ENCODE measurements around the gene MEIOSIN. TPM values are rescaled to one million over a fixed set of nuclear protein-coding genes. Genes with fewer than 3 reads are reported as not detected.
"Not testable (repeated sequence)": the region's sequence is repeated elsewhere in the genome, so short reads cannot be mapped to it uniquely, and the experiment has no call there.

MEIOSIN gene
- total RNA-seq, 1 donor from 2014 or later = not detected

GRCh38 chr19:45785781-45786532, 52.7 kb downstream of the MEIOSIN start:
- DNase-seq (peak; percentile 40), ATAC-seq (ENCODE audit: poor library complexity) (no peak)
- intact Hi-C loops (cut with DNase I) = no loop called here

- ATAC-seq (ENCODE audit: poor library complexity) (no peak), DNase-seq (no peak)
- intact Hi-C loops (cut with DNase I) = no loop called here
Observed at GRCh38 chr19:45786533-45786894, 53.3 kb downstream of the MEIOSIN start.

- peak; percentile 44 for DNase-seq
- ATAC-seq (ENCODE audit: poor library complexity) = peak; percentile 11
- intact Hi-C loops (cut with DNase I) = no loop called here
Observed at GRCh38 chr19:45789035-45789786, 56.0 kb downstream of the MEIOSIN start.

GRCh38 chr19:45790942-45791341, 57.7 kb downstream of the MEIOSIN start:
- ATAC-seq (ENCODE audit: poor library complexity) (no peak), DNase-seq (peak; percentile 41)
- intact Hi-C loops (cut with DNase I) = no loop called here

- intact Hi-C loops (cut with DNase I) = no loop called here
- DNase-seq (no peak), ATAC-seq (ENCODE audit: poor library complexity) (no peak)
Observed at GRCh38 chr19:45791744-45792469, 58.7 kb downstream of the MEIOSIN start.

- DNase-seq (peak; percentile 100), ATAC-seq (ENCODE audit: poor library complexity) (peak; percentile 98)
- intact Hi-C loops (cut with DNase I) = no loop called here
Observed at GRCh38 chr19:45792470-45793177, 59.4 kb downstream of the MEIOSIN start, which contains the start of gene DMWD. Gene DMWD (minus strand): TSS chr19:45792845. CDS start chr19:45792756, 89 bp downstream.

- intact Hi-C loops (cut with DNase I) = no loop called here
- no peak for ATAC-seq (ENCODE audit: poor library complexity)
- DNase-seq = no peak
Observed at GRCh38 chr19:45793178-45793564, 59.9 kb downstream of the MEIOSIN start.

GRCh38 chr19:45793876-45794275, 60.6 kb downstream of the MEIOSIN start:
- intact Hi-C loops (cut with DNase I) = no loop called here
- ATAC-seq (ENCODE audit: poor library complexity) = no peak

GRCh38 chr19:45794627-45795026, 61.4 kb downstream of the MEIOSIN start:
- ATAC-seq (ENCODE audit: poor library complexity) (no peak), DNase-seq (no peak)
- intact Hi-C loops (cut with DNase I) = no loop called here

More at GRCh38 chr19:45793876-45794275, 60.6 kb downstream of the MEIOSIN start:
- DNase-seq = no peak

- DNase-seq = no peak
- peak; percentile 92 for ATAC-seq (ENCODE audit: poor library complexity)
- intact Hi-C loops (cut with DNase I) = no loop called here
Observed at GRCh38 chr19:45798995-45799517, 65.8 kb downstream of the MEIOSIN start.

- intact Hi-C loops (cut with DNase I); ATAC-seq (ENCODE audit: poor library complexity); DNase-seq: not testable (repeated sequence)
Observed at GRCh38 chr19:45799541-45799940, 66.3 kb downstream of the MEIOSIN start.

GRCh38 chr19:45800070-45800553, 66.9 kb downstream of the MEIOSIN start:
- no peak for ATAC-seq (ENCODE audit: poor library complexity)
- no peak for DNase-seq
- intact Hi-C loops (cut with DNase I) = loop anchor here (5.0 kb wide), 1 partner anchor 33 kb away; the partner anchor contains the start of gene SIX5

- DNase-seq (no peak), ATAC-seq (ENCODE audit: poor library complexity) (no peak)
- intact Hi-C loops (cut with DNase I) = loop anchor here (5.0 kb wide), 1 partner anchor 34 kb away; the partner anchor contains the start of gene SIX5
Observed at GRCh38 chr19:45801603-45802175, 68.5 kb downstream of the MEIOSIN start.

- DNase-seq = no peak
- no peak for ATAC-seq (ENCODE audit: poor library complexity)
- intact Hi-C loops (cut with DNase I) = loop anchor here (5.0 kb wide), 1 partner anchor 37 kb away; the partner anchor contains the start of gene SIX5
Observed at GRCh38 chr19:45804140-45804958, 71.1 kb downstream of the MEIOSIN start.

- ATAC-seq (ENCODE audit: poor library complexity) (no peak), DNase-seq (no peak)
- intact Hi-C loops (cut with DNase I) = loop anchor here (5.0 kb wide), 1 partner anchor 38 kb away; the partner anchor contains the start of gene SIX5
Observed at GRCh38 chr19:45804959-45805230, 71.7 kb downstream of the MEIOSIN start.

- DNase-seq (no peak), ATAC-seq (ENCODE audit: poor library complexity) (no peak)
- intact Hi-C loops (cut with DNase I) = no loop called here
Observed at GRCh38 chr19:45805719-45806118, 72.5 kb downstream of the MEIOSIN start.

GRCh38 chr19:45809643-45810159, 76.5 kb downstream of the MEIOSIN start:
- ATAC-seq (ENCODE audit: poor library complexity) = no peak
- intact Hi-C loops (cut with DNase I) = no loop called here

More at GRCh38 chr19:45809643-45810159, 76.5 kb downstream of the MEIOSIN start:
- no peak for DNase-seq

All from Right ventricle myocardium superior (tissue), 1 donor.